ENCODE results near the gene ATP8A2.

Gene ATP8A2

DNA sequence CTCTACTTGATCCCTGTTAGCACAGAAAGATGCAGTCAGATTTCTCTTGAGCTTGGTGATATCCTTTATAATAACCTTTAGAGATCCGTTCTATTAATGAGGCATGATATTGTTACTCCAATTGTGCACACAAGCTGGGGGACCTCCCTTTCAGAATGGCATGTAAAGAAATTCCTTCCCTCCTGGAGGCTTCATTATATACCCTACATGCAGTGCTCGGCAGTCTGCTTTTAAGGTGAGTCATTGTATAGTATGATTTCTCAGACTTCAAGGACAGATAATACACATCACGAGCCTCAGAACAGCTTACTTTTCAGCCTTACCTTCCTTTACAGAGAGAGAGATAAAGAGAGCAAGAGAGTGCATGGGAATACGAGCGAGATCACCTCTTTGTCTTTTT is 261.3 kb downstream of the ATP8A2 start:
- no peak overlapping the region for H2AFZ ChIP-seq (ENCODE audit: low read length)
- DNase-seq: no peak
- no peaks in the 10 kb centered on the region for H3K4me1 ChIP-seq (ENCODE audit: low read length)

DNA sequence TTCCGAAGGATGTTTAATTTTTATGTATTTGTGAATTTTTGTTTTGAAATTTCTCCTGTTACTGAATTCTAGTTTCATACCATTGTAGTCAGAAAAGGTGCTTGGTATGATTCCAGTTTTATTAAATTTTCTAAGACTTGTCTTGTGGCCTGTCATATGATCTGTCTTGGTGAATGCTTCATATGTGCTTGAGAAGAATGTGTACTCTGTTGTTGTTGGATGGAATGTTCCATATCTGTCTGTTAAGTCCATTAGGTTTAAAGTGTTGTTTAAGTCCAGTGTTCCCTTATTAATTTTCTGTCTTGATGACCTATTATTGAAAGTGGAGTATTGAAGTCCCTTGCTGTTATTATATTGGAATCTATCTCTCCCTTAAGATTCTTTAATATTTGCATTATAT is 273.9 kb downstream of the ATP8A2 start:
- TF ChIP-seq EZH2phosphoT487 (IDR thresholded peaks at IDR 0.05; ENCODE audit: low read length) (no peak), EZH2 (optimal IDR thresholded peaks at IDR 0.05; ENCODE audit: low read depth, low read length) (no peak), CTCF (IDR thresholded peaks at IDR 0.05; ENCODE audit: low read length) (no peak)
- Histone ChIP-seq H3K9me3 (replicated peaks; ENCODE audit: insufficient read depth, low read length) (no peaks in the 10 kb centered on the region), H2AFZ (ENCODE audit: low read length) (no peak overlapping the region)

More for the DNA sequence above, 261.3 kb downstream of the ATP8A2 start:
- no peak overlapping the region for H3K27ac ChIP-seq (ENCODE audit: low read length)
- no peaks in the 10 kb centered on the region for H3K36me3 ChIP-seq (replicated peaks; ENCODE audit: insufficient read depth, low read length)
- TF ChIP-seq EZH2 (optimal IDR thresholded peaks at IDR 0.05; ENCODE audit: low read depth, low read length): no peak
- no peak for TF ChIP-seq EZH2phosphoT487 (IDR thresholded peaks at IDR 0.05; ENCODE audit: low read length)
- no peak for TF ChIP-seq CTCF (IDR thresholded peaks at IDR 0.05; ENCODE audit: low read length)
- H3K4me3 ChIP-seq (ENCODE audit: low read length): no peak overlapping the region
- H4K20me1 ChIP-seq (ENCODE audit: insufficient read depth, low read length): no peaks in the 10 kb centered on the region
- H3K27me3 ChIP-seq (replicated peaks; ENCODE audit: insufficient read depth, low read length): no peaks in the 10 kb centered on the region
- H3K4me2 ChIP-seq (ENCODE audit: low read depth, low read length): no peak overlapping the region
- no peak overlapping the region for H3K9ac ChIP-seq (ENCODE audit: low read length)
- no peaks in the 10 kb centered on the region for H3F3A ChIP-seq (ENCODE audit: insufficient read depth, low read length)
- no peaks in the 10 kb centered on the region for H3K79me2 ChIP-seq (ENCODE audit: low read length)
- no peaks in the 10 kb centered on the region for H3K9me3 ChIP-seq (replicated peaks; ENCODE audit: insufficient read depth, low read length)
- H3K9me2 ChIP-seq (replicated peaks; ENCODE audit: insufficient read depth, low read length): no peaks in the 10 kb centered on the region

GRCh38 chr13:25649001-25649633 is 277.3 kb downstream of the ATP8A2 start:
- no peaks in the 10 kb centered on the region for H3K36me3 ChIP-seq (replicated peaks; ENCODE audit: insufficient read depth, low read length)
- no peaks in the 10 kb centered on the region for H3K79me2 ChIP-seq (ENCODE audit: low read length)
- H3K4me3 ChIP-seq (ENCODE audit: low read length): no peak overlapping the region
- no peaks in the 10 kb centered on the region for H3K27me3 ChIP-seq (replicated peaks; ENCODE audit: insufficient read depth, low read length)
- no peaks in the 10 kb centered on the region for H3K9me2 ChIP-seq (replicated peaks; ENCODE audit: insufficient read depth, low read length)
- H3K4me2 ChIP-seq (ENCODE audit: low read depth, low read length): no peak overlapping the region
- H3F3A ChIP-seq (ENCODE audit: insufficient read depth, low read length): no peaks in the 10 kb centered on the region
- DNase-seq: no peak
- no peaks in the 10 kb centered on the region for H4K20me1 ChIP-seq (ENCODE audit: insufficient read depth, low read length)
- no peak overlapping the region for H3K9ac ChIP-seq (ENCODE audit: low read length)
- TF ChIP-seq CTCF (IDR thresholded peaks at IDR 0.05; ENCODE audit: low read length): no peak
- no peak for TF ChIP-seq EZH2phosphoT487 (IDR thresholded peaks at IDR 0.05; ENCODE audit: low read length)
- TF ChIP-seq EZH2 (optimal IDR thresholded peaks at IDR 0.05; ENCODE audit: low read depth, low read length): no peak
- no peak overlapping the region for H2AFZ ChIP-seq (ENCODE audit: low read length)
- H3K4me1 ChIP-seq (ENCODE audit: low read length): no peaks in the 10 kb centered on the region
- no peaks in the 10 kb centered on the region for H3K9me3 ChIP-seq (replicated peaks; ENCODE audit: insufficient read depth, low read length)
- H3K27ac ChIP-seq (ENCODE audit: low read length): no peak overlapping the region

More for the DNA sequence above, 273.9 kb downstream of the ATP8A2 start:
- no peak for DNase-seq
- no peak overlapping the region for H3K4me2 ChIP-seq (ENCODE audit: low read depth, low read length)
- H3K27ac ChIP-seq (ENCODE audit: low read length): no peak overlapping the region
- no peaks in the 10 kb centered on the region for H4K20me1 ChIP-seq (ENCODE audit: insufficient read depth, low read length)
- H3K9me2 ChIP-seq (replicated peaks; ENCODE audit: insufficient read depth, low read length): no peaks in the 10 kb centered on the region
- H3K4me3 ChIP-seq (ENCODE audit: low read length): no peak overlapping the region
- no peaks in the 10 kb centered on the region for H3F3A ChIP-seq (ENCODE audit: insufficient read depth, low read length)
- no peak overlapping the region for H3K9ac ChIP-seq (ENCODE audit: low read length)
- no peaks in the 10 kb centered on the region for H3K79me2 ChIP-seq (ENCODE audit: low read length)
- H3K27me3 ChIP-seq (replicated peaks; ENCODE audit: insufficient read depth, low read length): no peaks in the 10 kb centered on the region
- H3K4me1 ChIP-seq (ENCODE audit: low read length): no peaks in the 10 kb centered on the region
- H3K36me3 ChIP-seq (replicated peaks; ENCODE audit: insufficient read depth, low read length): no peaks in the 10 kb centered on the region

All from MM.1S (cell line).